ENCODE measurements around the gene C6orf52.

C6orf52 gene

GRCh38 chr6:10713962-10714361 lies 19.5 kb upstream of the C6orf52 start:
- Histone ChIP-seq H3K4me3 (ENCODE audit: low read depth, low read length) (no peak overlapping the region), H3K27ac (ENCODE audit: extremely low read depth, low read depth, low read length) (no peak overlapping the region), H3K9me3 (ENCODE audit: control insufficient read depth, insufficient read depth, low read depth, low read length) (no peaks in the 10 kb centered on the region), H3K36me3 (ENCODE audit: control insufficient read depth in 2 of 2, insufficient read depth in 1 of 2, low read length in 2 of 2) (peaks cover 9 to 14% of the 10 kb centered on the region in 2 experiments), H3K4me1 (ENCODE audit: control insufficient read depth, insufficient read depth, low read length) (no peaks in the 10 kb centered on the region)
- POLR2A ChIA-PET: no interaction called here
- TF ChIP-seq ZSCAN4 (tag by site-specific recombination; IDR thresholded peaks at IDR 0.05) (no peak), ZNF138 (tag by site-specific recombination; IDR thresholded peaks at IDR 0.05; ENCODE audit: borderline replicate concordance) (no peak), ZNF211 (tag by site-specific recombination; IDR thresholded peaks at IDR 0.05; ENCODE audit: low read depth) (no peak), ZBTB21 (tag by site-specific recombination; IDR thresholded peaks at IDR 0.05) (no peak), ZNF585B (tag by site-specific recombination; IDR thresholded peaks at IDR 0.05) (no peak), ZNF776 (tag by site-specific recombination; IDR thresholded peaks at IDR 0.05; ENCODE audit: borderline replicate concordance) (no peak), ZFP3 (tag by site-specific recombination; IDR thresholded peaks at IDR 0.05; ENCODE audit: low read depth) (no peak), ZNF610 (tag by site-specific recombination; IDR thresholded peaks at IDR 0.05; ENCODE audit: borderline replicate concordance) (no peak), ZNF571 (tag by site-specific recombination; IDR thresholded peaks at IDR 0.05) (no peak), PRDM1 (tag by site-specific recombination; IDR thresholded peaks at IDR 0.05) (no peak), ZNF121 (tag by site-specific recombination; IDR thresholded peaks at IDR 0.05) (no peak), ZNF37A (tag by site-specific recombination; IDR thresholded peaks at IDR 0.05) (no peak)
- CTCF ChIA-PET: interaction anchor here (0.7 kb wide), 1 partner anchor 209 kb away, joined by 3 read pairs; no protein-coding TSS in a partner anchor

- Histone ChIP-seq H3K4me3 (ENCODE audit: low read depth, low read length) (no peak overlapping the region), H3K4me1 (ENCODE audit: control insufficient read depth, insufficient read depth, low read length) (peaks cover 4% of the 10 kb centered on the region; the same call in 1 of the 2 replicates), H3K9me3 (ENCODE audit: control insufficient read depth, insufficient read depth, low read depth, low read length) (no peaks in the 10 kb centered on the region), H3K36me3 (ENCODE audit: control insufficient read depth in 2 of 2, insufficient read depth in 1 of 2, low read length in 2 of 2) (peaks cover 26 to 47% of the 10 kb centered on the region in 2 experiments; a peak in 2 of 3 replicates), H3K27ac (ENCODE audit: extremely low read depth, low read depth, low read length) (no peak overlapping the region)
- ChIA-PET POLR2A (no interaction called here), CTCF (interaction anchor here (1.0 kb wide), 1 partner anchor 186 kb away, joined by 3 read pairs; no protein-coding TSS in a partner anchor)
- no peak for TF ChIP-seq ZNF670 (tag by site-specific recombination; IDR thresholded peaks at IDR 0.05; ENCODE audit: low read depth)
Observed at GRCh38 chr6:10696655-10697054, 2.2 kb upstream of the C6orf52 start.

- Histone ChIP-seq H3K36me3 (ENCODE audit: control insufficient read depth in 2 of 2, insufficient read depth in 1 of 2, low read length in 2 of 2) (peaks cover 18 to 33% of the 10 kb centered on the region in 2 experiments; a peak in 2 of 3 replicates), H3K4me3 (ENCODE audit: low read depth, low read length) (peak overlapping the region; percentile 92), H3K4me1 (ENCODE audit: control insufficient read depth, insufficient read depth, low read length) (peaks cover 4% of the 10 kb centered on the region; the same call in 1 of the 2 replicates), H3K27ac (ENCODE audit: extremely low read depth, low read depth, low read length) (peak overlapping the region; percentile 85), H3K9me3 (ENCODE audit: control insufficient read depth, insufficient read depth, low read depth, low read length) (no peaks in the 10 kb centered on the region)
- ChIA-PET CTCF (interaction anchor here (0.6 to 1.4 kb wide), 2 partner anchors 190 to 217 kb away, joined by 4 to 5 read pairs; no protein-coding TSS in a partner anchor), POLR2A (interaction anchor here (0.6 to 2.4 kb wide), 21 partner anchors 16 to 1428 kb away, joined by 3 to 50 read pairs (median 5); partner anchors contain the start of genes GCNT2, SYCP2L, TMEM14B and TMEM14C)
- TF ChIP-seq ZFP41 (tag by site-specific recombination; IDR thresholded peaks at IDR 0.05; ENCODE audit: borderline replicate concordance): no peak
- no peak for TF ChIP-seq ZNF26 (tag by site-specific recombination; IDR thresholded peaks at IDR 0.05)
- TF ChIP-seq KLF10 (tag by site-specific recombination; IDR thresholded peaks at IDR 0.05): no peak
- no peak for TF ChIP-seq ZNF18 (tag by site-specific recombination; IDR thresholded peaks at IDR 0.05)
Observed at GRCh38 chr6:10695086-10695657, 756 bp upstream of the C6orf52 start.
